H1 (cell line): ENCODE measurements around the gene SH3BGRL3.

Experiments
- POLR2AphosphoS5 ChIP-seq: IDR thresholded peaks from 2 replicates; pipeline ENCODE4 v1.6.1; 2011; ENCODE audit warnings: low read depth, low read length
- TF ChIP-seq, protein P1 (sequence below), 3 experiments: IDR thresholded peaks; 1 replicate in 2 of 3; 2 replicates in 1 of 3; pipeline versions ENCODE4 v1.5.1 to v1.6.1; 2011; ENCODE audit warnings: low read length in 3 of 3, mild to moderate bottlenecking in 3 of 3, inconsistent platforms in 2 of 3, low read depth in 1 of 3, moderate library complexity in 1 of 3; ENCODE audit not compliant: insufficient read depth in 1 of 3; ENCODE audit errors: control extremely low read depth in 1 of 3

DNA sequence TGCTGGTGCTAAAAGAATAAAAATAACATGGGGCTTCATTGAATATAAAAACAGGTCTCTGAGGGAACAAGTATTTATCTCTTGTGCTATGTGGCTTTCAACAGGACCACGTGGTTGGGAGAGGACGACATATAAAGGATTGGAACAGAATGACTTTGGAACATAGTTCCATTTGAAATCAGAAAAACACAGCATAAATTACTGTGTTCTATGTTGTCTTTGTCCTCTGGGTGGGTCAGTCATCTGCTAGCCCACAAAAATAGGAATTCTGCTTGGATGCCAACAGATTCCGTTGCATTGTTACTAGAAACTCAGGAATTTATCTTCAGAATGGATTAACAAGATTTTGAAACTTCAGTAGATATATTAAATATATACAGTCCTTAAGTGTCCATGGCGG, 40.0 kb upstream of the SH3BGRL3 start:
- TF ChIP-seq, protein P1, sequence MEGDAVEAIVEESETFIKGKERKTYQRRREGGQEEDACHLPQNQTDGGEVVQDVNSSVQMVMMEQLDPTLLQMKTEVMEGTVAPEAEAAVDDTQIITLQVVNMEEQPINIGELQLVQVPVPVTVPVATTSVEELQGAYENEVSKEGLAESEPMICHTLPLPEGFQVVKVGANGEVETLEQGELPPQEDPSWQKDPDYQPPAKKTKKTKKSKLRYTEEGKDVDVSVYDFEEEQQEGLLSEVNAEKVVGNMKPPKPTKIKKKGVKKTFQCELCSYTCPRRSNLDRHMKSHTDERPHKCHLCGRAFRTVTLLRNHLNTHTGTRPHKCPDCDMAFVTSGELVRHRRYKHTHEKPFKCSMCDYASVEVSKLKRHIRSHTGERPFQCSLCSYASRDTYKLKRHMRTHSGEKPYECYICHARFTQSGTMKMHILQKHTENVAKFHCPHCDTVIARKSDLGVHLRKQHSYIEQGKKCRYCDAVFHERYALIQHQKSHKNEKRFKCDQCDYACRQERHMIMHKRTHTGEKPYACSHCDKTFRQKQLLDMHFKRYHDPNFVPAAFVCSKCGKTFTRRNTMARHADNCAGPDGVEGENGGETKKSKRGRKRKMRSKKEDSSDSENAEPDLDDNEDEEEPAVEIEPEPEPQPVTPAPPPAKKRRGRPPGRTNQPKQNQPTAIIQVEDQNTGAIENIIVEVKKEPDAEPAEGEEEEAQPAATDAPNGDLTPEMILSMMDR (IDR thresholded peaks at IDR 0.05; ENCODE audit: control extremely low read depth in 1 of 3, insufficient read depth in 1 of 3, low read depth in 1 of 3, low read length in 3 of 3): no peak
- TF ChIP-seq POLR2AphosphoS5: no peak
